Measurements from ENCODE around the gene SECTM1.

SECTM1 gene

DNA sequence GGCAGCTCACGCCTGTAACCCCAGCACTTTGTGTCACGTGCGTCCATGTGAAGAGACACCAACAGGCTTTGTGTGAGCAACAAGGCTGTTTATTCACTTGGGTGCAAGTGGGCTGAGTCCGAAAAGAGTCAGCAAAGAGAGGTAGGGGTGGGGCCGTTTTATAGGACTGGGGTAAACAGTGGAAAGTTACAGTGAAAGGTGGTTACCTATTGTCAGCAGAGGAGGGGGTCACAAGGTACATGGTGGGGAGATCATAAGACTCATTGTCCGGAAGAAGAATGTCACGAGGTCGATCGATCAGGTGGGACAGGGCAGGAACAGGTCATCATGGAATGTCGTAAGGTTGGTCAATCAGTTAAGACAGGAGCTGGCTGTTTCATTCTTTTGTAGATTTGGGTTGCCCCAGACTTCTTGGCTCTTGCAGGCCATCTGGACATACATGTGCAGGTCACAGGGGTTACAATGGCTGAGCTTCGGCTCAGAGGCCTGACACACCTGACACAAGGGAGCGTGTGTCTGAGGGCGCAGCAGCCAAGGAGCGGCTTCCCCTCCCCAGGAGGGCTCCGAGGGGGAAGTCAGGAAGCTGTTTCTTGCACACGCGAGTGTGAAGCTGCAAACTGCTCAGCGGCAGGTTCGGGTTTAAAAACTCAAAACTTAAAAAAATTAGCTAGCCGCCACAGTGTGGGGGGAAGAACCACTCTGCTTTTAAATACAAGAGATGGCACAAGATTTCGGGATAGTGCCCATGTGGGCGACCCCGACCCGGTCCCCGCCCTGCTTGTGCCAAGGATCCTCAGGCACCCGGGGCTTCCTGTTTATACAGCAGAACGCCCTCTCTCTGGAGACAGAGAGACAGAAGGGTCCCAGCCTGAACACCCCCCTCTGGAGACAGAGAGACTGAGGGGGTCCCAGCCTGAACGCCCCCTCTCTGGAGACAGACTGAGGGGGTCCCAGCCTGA, 13.1 kb upstream of the SECTM1 start:
- DNase-seq: no peak

- no peak for DNase-seq
Observed at GRCh38 chr17:82345151-82345976, 11.8 kb upstream of the SECTM1 start.

GRCh38 chr17:82344175-82344907, 10.8 kb upstream of the SECTM1 start:
- DNase-seq: no peak

GRCh38 chr17:82343560-82343959, 10.0 kb upstream of the SECTM1 start:
- DNase-seq: no peak

- DNase-seq: no peak
Observed at GRCh38 chr17:82342361-82343079, 9.0 kb upstream of the SECTM1 start.

GRCh38 chr17:82339634-82340580, 6.3 kb upstream of the SECTM1 start:
- no peak for DNase-seq

DNA sequence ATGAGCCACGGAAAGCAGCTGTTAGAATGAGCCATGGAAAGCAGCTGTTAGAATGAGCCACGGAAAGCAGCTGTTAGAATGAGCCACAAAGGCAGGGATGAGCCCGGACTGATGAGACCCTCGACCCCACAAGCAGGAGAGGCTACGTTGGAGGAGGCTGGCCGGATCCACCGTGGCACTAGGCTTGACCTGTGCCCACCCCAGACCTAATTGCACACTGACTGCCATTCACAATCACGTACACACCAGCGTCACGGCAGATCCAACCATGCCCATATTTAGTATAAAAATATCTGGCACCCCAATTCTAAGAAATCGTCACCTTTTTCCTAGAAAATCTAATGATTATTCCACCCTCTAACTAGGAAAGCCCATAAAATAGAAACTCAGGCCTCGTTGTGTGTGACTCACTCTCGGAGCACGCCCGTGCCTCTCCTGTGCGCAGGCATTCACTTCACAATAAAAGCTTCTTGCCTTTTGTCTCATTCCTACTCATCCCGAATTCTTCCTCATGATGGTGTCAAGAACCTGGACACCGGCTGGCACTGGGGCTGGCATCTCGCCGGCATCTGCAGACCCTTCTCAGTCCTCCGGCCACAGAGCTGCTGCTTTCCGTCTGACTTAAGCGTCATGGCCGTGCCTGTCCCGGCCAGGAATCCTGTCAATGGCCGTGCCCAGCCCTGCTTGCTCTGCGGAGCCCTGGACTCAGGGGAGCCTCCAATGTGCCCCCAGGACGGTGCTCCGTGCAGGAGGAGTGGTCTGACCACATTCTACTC, 5.5 kb upstream of the SECTM1 start:
- DNase-seq: peak; percentile 68

DNA sequence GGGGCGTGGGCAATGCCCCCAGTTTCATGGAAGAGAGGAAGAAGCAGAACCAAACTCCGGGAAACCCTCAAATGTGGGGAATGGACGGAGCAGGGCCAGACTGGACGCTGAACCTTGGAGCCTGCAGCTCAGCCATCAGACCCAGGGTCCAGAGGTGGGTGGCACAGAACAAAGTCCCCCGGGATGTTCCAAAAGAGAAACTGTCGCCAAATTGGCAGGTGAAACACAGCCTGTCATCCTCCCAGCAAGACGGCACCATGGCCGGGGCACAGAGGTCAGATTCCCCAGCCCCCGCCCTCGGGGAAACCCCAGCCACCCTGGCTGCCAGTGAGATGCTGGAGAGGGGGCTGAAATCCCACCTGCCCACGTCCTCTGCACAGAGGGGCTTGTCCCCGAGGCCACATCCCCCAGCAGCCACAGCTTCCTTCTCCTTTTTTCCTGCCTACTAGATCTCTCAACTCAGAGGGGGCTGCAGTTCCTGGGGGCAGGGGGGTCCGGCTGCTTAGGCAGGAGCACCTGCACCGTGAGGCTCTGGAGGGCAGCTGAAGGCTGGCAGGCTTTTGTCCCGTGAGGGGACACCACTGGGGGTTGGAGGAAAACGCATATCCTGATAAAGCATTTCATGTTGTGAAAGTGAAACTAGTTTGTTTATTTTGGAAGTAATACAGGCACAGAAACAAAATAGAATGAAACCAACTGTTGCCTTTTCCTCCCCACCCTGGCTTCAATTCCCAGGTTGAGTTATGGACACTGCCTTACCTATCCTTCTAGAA, 1.2 kb upstream of the SECTM1 start:
- DNase-seq: no peak

GRCh38 chr17:82334204-82334621, 647 bp upstream of the SECTM1 start:
- DNase-seq: no peak

DNA sequence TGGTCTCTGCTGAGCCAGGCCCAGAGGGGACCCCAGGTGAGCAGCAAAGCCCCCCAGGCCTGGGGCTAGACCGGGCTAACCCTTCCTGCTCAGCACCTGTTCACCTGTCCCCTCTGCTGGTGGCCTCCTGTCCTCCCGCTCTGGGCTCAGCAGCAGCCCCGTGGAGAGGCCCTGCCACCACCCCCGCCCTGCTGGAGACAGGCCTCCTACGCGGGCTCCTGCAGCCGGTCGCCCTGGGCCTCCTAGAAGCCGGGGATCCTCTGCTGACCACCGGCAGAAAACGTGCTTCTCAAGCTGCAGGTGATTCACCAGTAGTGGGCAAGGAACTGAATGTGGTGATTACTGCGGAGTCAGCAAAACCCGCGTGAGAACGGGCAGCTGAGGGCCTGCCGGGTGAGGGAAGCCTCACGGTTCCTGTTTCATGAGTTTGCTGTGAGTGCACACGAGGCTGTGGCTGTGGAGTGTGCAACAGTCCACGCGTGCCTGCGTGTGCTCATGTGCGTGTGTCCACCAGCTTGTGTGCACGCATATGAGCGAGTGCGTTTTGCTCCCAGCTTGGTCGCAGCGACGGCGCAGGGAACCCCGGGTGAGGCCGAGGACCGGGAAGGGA, 792 bp downstream of the SECTM1 start:
- no peak for DNase-seq

GRCh38 chr17:82331345-82331939, 2.1 kb downstream of the SECTM1 start:
- DNase-seq: no peak

GRCh38 chr17:82330322-82331239, 3.0 kb downstream of the SECTM1 start:
- DNase-seq: peak; percentile 85

- no peak for DNase-seq
Observed at GRCh38 chr17:82329683-82330321, 3.8 kb downstream of the SECTM1 start.

DNA sequence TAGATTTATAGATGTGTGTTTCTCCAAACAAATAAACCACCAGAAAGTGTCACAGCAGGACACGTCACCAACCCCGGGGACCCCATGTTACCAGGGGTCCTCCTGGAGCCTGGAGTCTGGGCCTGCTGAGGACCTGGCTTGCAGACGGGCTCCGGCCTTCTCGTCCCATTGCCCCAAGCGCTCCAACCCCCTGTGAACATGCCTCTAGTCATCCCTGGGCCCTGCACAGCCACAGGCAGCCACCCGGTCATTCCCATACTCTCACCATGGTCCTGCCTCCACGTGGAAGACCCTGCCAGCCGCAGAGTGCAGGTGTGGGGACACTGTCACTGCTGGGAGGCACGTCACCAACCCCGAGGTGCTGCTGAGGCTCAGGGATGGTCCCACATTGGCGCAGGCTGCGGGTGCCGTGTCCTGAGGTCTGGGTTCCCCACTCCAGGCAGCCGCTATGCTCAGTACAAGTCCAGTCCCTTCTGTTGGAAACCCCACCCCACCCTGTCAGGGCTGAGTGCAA, 4.5 kb downstream of the SECTM1 start:
- no peak for DNase-seq

- DNase-seq: no peak
Observed at GRCh38 chr17:82328141-82328993, 5.2 kb downstream of the SECTM1 start.

GRCh38 chr17:82327757-82328140, 5.8 kb downstream of the SECTM1 start:
- no peak for DNase-seq

Measured in right hindlimb (tissue), 1 donor.